ENCODE results near the gene ARPC2. TPM values are rescaled to one million over a fixed set of nuclear protein-coding genes. Genes with fewer than 3 reads are reported as not detected.

Gene ARPC2
- polyA plus RNA-seq, 1 donor from 2014 or later: 167 TPM

DNA sequence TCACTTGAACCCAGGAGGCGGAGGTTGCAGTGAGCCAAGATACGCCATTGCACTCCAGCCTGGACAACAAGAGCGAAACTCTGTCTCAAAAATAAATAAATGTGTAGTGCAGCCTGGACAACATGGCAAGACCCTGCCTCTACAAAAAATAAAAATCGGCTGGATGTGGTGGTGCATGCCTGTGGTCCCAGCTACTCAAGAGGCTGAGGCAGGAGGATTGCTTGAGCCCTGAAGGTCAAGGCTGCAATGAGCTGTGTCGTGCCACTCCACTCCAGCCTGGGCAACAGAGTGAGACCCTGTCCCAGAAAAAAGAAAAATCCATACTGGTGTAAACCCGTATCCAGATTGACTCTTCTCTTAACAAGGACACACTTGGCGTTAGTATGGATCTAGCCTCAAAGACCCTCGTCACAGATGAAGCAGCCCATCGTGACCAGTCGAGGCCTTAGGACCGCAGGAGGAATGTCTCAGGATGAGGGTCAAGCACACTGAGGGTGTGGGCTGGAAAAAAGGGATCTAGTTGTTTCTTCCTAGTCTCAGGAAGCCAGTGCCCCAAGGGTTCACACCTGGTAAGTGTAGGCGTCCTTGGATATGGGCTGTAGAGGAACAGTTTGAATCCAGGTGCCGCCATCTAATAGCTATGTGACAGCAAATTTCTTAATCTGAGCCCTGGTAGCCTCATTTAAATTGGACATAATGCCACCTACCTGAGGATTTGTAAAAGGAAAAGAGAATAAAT is 39.8 kb downstream of the ARPC2 start:
- H3K36me3 ChIP-seq (ENCODE audit: insufficient read depth, low read length): peaks cover 10% of the 10 kb centered on the region
- H3K27me3 ChIP-seq (ENCODE audit: insufficient read depth, low read depth, low read length): no peaks in the 10 kb centered on the region
- TF ChIP-seq MXI1 (conservative IDR thresholded peaks at IDR 0.05; ENCODE audit: poor library complexity, severe bottlenecking): no peak
- H3K4me3 ChIP-seq (ENCODE audit: low read length): no peak overlapping the region
- H3K9me3 ChIP-seq (ENCODE audit: low read length): no peaks in the 10 kb centered on the region
- H3K79me2 ChIP-seq (replicated peaks; ENCODE audit: insufficient read depth, low read length): no peaks in the 10 kb centered on the region
- no peak overlapping the region for H3K27ac ChIP-seq (ENCODE audit: low read length)
- H3K9me2 ChIP-seq (ENCODE audit: insufficient read depth, low read length): no peaks in the 10 kb centered on the region
- H3K4me2 ChIP-seq (ENCODE audit: low read length): no peak overlapping the region
- no peaks in the 10 kb centered on the region for H3F3A ChIP-seq (ENCODE audit: insufficient read depth, low read length, poor library complexity, severe bottlenecking)
- no peak overlapping the region for H2AFZ ChIP-seq (ENCODE audit: low read depth, low read length)
- H4K20me1 ChIP-seq (ENCODE audit: insufficient read depth): no peaks in the 10 kb centered on the region
- no peak overlapping the region for H3K9ac ChIP-seq (ENCODE audit: low read length)

DNA sequence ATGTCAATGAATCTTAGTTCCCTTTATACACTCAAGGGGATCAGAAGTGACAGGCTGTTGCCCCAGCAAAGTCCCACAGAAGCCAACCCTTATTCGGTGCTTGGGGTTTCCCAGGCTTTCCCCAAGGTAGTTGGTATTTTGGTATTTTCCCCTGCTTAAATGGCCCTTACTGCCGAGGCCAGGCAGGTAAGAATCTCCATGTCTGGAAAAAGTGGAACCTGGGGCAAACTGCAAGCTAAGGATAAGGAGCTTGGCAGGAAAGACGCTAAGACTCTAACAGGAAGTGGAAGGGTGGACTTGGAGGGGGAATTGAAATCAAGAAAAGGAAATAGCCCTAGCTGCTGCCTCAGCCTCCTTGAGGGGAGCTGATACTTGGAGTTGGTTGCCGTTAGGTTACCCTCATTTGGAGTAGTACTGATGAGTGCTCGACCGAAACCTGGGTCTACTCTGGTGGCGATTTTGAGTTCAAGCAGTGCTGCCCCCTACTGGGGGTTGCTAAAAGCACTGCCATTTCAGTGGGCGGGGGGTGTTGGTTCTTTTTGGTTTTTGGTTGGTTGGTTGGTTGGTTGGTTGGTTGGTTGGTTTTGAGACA is 40.5 kb downstream of the ARPC2 start:
- H3K4me2 ChIP-seq (ENCODE audit: low read length): no peak overlapping the region
- no peaks in the 10 kb centered on the region for H3K9me2 ChIP-seq (ENCODE audit: insufficient read depth, low read length)
- H3K36me3 ChIP-seq (ENCODE audit: insufficient read depth, low read length): peaks cover 10% of the 10 kb centered on the region
- no peaks in the 10 kb centered on the region for H3K27me3 ChIP-seq (ENCODE audit: insufficient read depth, low read depth, low read length)
- no peak overlapping the region for H3K9ac ChIP-seq (ENCODE audit: low read length)
- H3K9me3 ChIP-seq (ENCODE audit: low read length): no peaks in the 10 kb centered on the region
- H3F3A ChIP-seq (ENCODE audit: insufficient read depth, low read length, poor library complexity, severe bottlenecking): no peaks in the 10 kb centered on the region
- TF ChIP-seq TAF1 (IDR thresholded peaks at IDR 0.05; ENCODE audit: low read depth) (no peak), EZH2 (IDR thresholded peaks at IDR 0.05; ENCODE audit: borderline replicate concordance, insufficient read depth, low read length, poor library complexity, severe bottlenecking) (no peak), EP300 (conservative IDR thresholded peaks at IDR 0.05; ENCODE audit: poor library complexity, severe bottlenecking) (no peak), MXI1 (conservative IDR thresholded peaks at IDR 0.05; ENCODE audit: poor library complexity, severe bottlenecking) (no peak), SMC3 (conservative IDR thresholded peaks at IDR 0.05; ENCODE audit: poor library complexity) (no peak), REST (IDR thresholded peaks at IDR 0.05; ENCODE audit: borderline replicate concordance) (no peak), RAD21 (conservative IDR thresholded peaks at IDR 0.05) (no peak), CTCF (IDR thresholded peaks at IDR 0.05; ENCODE audit: poor library complexity, severe bottlenecking) (no peak), POLR2AphosphoS5 (IDR thresholded peaks at IDR 0.05) (no peak)
- H3K4me3 ChIP-seq (ENCODE audit: low read length): no peak overlapping the region
- H4K20me1 ChIP-seq (ENCODE audit: insufficient read depth): no peaks in the 10 kb centered on the region
- H2AFZ ChIP-seq (ENCODE audit: low read depth, low read length): no peak overlapping the region
- no peak overlapping the region for H3K27ac ChIP-seq (ENCODE audit: low read length)
- no peaks in the 10 kb centered on the region for H3K79me2 ChIP-seq (replicated peaks; ENCODE audit: insufficient read depth, low read length)
